ENCODE data around the gene BUD13.

Gene BUD13

DNA sequence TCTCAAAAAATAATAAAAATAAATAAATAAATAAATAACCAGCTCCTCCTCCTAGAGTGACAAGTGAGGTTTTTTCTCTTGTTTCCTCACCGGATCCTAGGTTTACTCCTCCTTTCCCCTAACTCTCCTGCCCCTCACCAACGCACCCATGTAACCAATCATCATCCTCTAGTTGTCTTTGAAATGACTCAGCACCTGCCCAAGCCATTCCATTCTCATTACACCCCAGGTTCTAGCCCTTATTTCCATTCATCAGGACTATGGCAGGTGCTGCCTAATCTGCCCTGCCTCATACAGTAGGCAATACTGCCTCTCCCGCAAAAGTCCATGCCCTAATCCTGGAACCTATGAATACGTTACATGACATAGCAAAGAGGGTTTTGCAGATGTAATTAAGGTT lies 60.4 kb downstream of the BUD13 start:
- no peak for DNase-seq
- H3K4me3 ChIP-seq = no peak overlapping the region
- H3K4me1 ChIP-seq = peaks cover 0 to 2% (median 0%) of the 10 kb centered on the region in 4 donors
- intact Hi-C loops (cut with DNase I; ENCODE audit: low total_unique reads) = no loop called here
- H3K27ac ChIP-seq = no peak overlapping the region
- H3K9me3 ChIP-seq = no peaks in the 10 kb centered on the region
- peaks cover 0 to 29% of the 10 kb centered on the region in 2 donors for H3K27me3 ChIP-seq
- H3K36me3 ChIP-seq = no peaks in the 10 kb centered on the region
- TF ChIP-seq, protein P1, sequence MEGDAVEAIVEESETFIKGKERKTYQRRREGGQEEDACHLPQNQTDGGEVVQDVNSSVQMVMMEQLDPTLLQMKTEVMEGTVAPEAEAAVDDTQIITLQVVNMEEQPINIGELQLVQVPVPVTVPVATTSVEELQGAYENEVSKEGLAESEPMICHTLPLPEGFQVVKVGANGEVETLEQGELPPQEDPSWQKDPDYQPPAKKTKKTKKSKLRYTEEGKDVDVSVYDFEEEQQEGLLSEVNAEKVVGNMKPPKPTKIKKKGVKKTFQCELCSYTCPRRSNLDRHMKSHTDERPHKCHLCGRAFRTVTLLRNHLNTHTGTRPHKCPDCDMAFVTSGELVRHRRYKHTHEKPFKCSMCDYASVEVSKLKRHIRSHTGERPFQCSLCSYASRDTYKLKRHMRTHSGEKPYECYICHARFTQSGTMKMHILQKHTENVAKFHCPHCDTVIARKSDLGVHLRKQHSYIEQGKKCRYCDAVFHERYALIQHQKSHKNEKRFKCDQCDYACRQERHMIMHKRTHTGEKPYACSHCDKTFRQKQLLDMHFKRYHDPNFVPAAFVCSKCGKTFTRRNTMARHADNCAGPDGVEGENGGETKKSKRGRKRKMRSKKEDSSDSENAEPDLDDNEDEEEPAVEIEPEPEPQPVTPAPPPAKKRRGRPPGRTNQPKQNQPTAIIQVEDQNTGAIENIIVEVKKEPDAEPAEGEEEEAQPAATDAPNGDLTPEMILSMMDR (IDR thresholded peaks at IDR 0.05) = no peak

DNA sequence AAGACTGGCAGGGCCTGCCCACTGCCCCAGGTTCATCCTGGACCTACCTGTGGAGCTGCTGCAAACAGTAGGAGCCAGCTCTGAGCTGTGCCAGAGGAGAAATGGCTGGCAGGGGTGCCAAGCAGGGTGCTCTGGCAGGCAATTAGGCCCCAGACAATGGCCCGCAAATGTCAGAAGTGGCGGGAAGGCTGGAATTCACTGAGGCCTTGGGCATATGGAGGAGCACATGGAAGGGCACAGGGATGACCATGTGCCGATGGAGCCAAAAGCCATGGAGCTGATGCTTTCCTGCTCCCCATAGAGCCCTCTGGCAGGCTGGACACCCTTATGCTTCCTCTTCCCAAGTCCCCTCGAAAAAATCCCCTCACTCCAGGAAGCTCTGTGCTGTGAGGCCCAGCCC lies 62.0 kb downstream of the BUD13 start:
- TF ChIP-seq, protein P1 (IDR thresholded peaks at IDR 0.05) = no peak
- intact Hi-C loops (cut with DNase I; ENCODE audit: low total_unique reads) = no loop called here
- Histone ChIP-seq H3K27me3 (peaks cover 0 to 37% of the 10 kb centered on the region in 2 donors), H3K4me3 (no peak overlapping the region), H3K27ac (no peak overlapping the region), H3K9me3 (no peaks in the 10 kb centered on the region), H3K36me3 (no peaks in the 10 kb centered on the region), H3K4me1 (peaks cover 0 to 5% (median 0%) of the 10 kb centered on the region in 4 donors)
- no peak for DNase-seq

DNA sequence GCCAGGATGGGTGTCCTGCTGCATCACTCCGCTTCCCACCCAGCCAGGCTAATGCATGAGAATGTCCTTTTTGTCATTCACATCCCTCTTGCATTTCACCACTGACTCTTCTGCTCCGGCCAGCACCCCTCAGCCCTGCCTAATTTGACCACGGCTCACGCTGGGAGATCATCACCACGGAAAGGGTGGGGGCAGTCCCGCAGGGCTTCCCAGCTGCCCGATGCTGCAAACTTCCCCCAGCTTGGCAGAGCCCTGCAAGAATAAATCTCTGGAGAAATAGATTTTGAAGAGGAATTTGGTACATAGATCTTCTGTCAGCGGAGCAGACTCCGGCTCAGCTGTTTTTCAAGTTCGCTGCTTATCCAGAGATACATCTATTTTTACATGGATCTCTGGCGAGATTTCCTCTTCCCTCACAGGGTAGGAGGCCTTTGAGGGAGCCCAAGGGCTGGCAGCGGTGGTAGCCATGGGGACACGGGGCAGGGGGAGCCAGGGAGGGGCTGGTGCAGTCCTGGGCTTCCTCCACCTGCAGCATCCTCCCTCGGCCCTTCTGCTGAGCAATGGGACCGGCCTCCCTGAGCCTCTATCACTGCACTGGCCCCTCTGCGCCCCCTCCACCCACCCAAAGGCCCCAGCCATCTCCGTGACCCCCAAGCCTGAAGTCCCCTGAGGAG lies 62.6 kb downstream of the BUD13 start:
- no peak for DNase-seq
- Histone ChIP-seq H3K27me3 (peaks cover 0 to 33% of the 10 kb centered on the region in 2 donors), H3K9me3 (no peaks in the 10 kb centered on the region), H3K4me1 (peaks cover 0 to 5% (median 0%) of the 10 kb centered on the region in 4 donors), H3K36me3 (no peaks in the 10 kb centered on the region), H3K4me3 (no peak overlapping the region), H3K27ac (no peak overlapping the region)
- TF ChIP-seq, protein P1 (IDR thresholded peaks at IDR 0.05) = no peak
- intact Hi-C loops (cut with DNase I; ENCODE audit: low total_unique reads) = no loop called here

DNA sequence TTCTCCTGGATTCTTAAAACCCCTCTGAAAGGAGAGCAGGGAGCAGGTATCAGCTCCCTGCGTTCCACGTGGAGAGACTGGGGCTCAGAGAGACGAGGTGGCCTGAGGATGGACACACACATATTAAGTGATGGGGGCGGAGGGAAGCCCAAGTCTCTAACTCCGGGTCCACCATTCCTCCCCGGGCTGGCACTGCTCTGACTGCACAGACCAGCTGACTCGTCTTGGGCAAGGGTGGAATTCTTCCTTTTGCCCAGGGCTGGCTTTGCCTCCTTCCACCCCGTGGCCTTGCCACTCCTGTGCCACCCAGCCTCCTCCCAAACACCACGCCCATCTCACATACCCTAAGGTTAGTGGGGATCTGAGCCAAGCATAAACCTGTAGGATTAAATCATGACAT lies 65.0 kb downstream of the BUD13 start:
- Histone ChIP-seq H3K9me3 (no peaks in the 10 kb centered on the region), H3K36me3 (no peaks in the 10 kb centered on the region), H3K4me1 (peaks cover 0 to 5% (median 0%) of the 10 kb centered on the region in 4 donors), H3K27me3 (peaks cover 0 to 24% of the 10 kb centered on the region in 2 donors), H3K4me3 (no peak overlapping the region), H3K27ac (no peak overlapping the region)
- DNase-seq = no peak
- TF ChIP-seq, protein P1 (IDR thresholded peaks at IDR 0.05) = no peak
- intact Hi-C loops (cut with DNase I; ENCODE audit: low total_unique reads) = no loop called here

DNA sequence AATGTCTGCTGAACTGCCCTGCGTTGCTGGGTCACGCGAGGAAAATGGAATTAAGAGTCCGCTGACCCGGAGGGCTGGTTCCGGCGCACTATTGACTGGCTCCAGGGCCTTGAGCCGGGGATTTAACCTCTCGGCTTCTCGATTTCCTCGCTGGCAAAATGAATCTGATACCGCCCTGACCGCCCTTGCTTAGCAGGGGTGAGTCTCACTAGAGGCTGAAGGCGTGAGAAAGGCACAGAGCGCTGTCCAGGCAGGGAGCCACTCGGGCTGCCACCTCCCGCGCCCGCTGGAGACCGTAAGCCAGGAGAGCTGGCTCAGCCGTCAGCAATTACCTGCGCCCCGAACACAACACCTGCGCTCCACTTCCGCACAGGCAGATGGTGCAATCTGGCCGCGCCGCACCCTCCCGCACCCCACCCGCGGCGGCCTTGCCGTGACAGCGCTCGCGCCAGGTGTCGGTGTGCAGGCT lies 65.6 kb downstream of the BUD13 start:
- Histone ChIP-seq H3K4me1 (peaks cover 0 to 5% (median 0%) of the 10 kb centered on the region in 4 donors), H3K9me3 (no peaks in the 10 kb centered on the region), H3K27me3 (peaks cover 0 to 24% of the 10 kb centered on the region in 2 donors), H3K4me3 (no peak overlapping the region), H3K36me3 (no peaks in the 10 kb centered on the region), H3K27ac (no peak overlapping the region)
- intact Hi-C loops (cut with DNase I; ENCODE audit: low total_unique reads) = no loop called here
- no peak for DNase-seq
- TF ChIP-seq, protein P1 (IDR thresholded peaks at IDR 0.05) = no peak
